ENCODE data around the gene MGAT5.

The MGAT5 gene

GRCh38 chr2:134413912-134414311 lies 160.0 kb downstream of the MGAT5 start:
- TF ChIP-seq CTCF (IDR thresholded peaks at IDR 0.05; ENCODE audit: poor library complexity, severe bottlenecking) = no peak
- ATAC-seq (ENCODE audit: low read depth) (no peak), DNase-seq (ENCODE audit: low spot score) (no peak)
- no peaks in the 10 kb centered on the region for H3K9me3 ChIP-seq (ENCODE audit: severe bottlenecking)
- H3K27me3 ChIP-seq (ENCODE audit: insufficient read depth, poor library complexity, severe bottlenecking) = no peaks in the 10 kb centered on the region
- H3K27ac ChIP-seq (ENCODE audit: poor library complexity, severe bottlenecking) = no peak overlapping the region
- no peaks in the 10 kb centered on the region for H3K4me1 ChIP-seq (ENCODE audit: insufficient read depth, poor library complexity, severe bottlenecking)
- H3K36me3 ChIP-seq (ENCODE audit: low read depth) = no peaks in the 10 kb centered on the region
- H3K4me3 ChIP-seq (ENCODE audit: severe bottlenecking) = no peak overlapping the region

- Histone ChIP-seq H3K27me3 (ENCODE audit: insufficient read depth, poor library complexity, severe bottlenecking) (no peaks in the 10 kb centered on the region), H3K36me3 (ENCODE audit: low read depth) (no peaks in the 10 kb centered on the region), H3K4me1 (ENCODE audit: insufficient read depth, poor library complexity, severe bottlenecking) (no peaks in the 10 kb centered on the region), H3K9me3 (ENCODE audit: severe bottlenecking) (no peaks in the 10 kb centered on the region), H3K4me3 (ENCODE audit: severe bottlenecking) (no peak overlapping the region), H3K27ac (ENCODE audit: poor library complexity, severe bottlenecking) (no peak overlapping the region)
- ATAC-seq (ENCODE audit: low read depth) = no peak
- no peak for DNase-seq (ENCODE audit: low spot score)
- no peak for TF ChIP-seq CTCF (IDR thresholded peaks at IDR 0.05; ENCODE audit: poor library complexity, severe bottlenecking)
Measured at GRCh38 chr2:134416018-134416417, 162.1 kb downstream of the MGAT5 start.

DNA sequence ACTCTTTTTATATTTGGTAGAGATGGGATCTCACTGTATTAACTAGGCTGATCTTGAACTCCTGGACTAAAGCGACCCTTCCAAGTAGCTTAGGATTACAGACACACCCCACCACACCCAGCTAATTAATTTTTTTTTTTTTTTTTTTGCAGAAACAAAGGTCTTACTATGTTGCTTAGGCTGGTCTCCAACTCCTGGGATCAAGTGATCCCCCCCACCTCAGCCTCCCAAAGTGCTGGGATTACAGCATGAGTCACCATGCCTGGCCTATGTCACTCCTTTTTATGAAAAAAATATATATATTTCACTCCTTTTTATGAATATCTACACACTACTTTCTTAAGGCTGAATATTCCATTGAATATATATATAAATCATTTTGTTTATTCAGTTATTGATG lies 162.8 kb downstream of the MGAT5 start:
- H3K4me3 ChIP-seq (ENCODE audit: severe bottlenecking) = no peak overlapping the region
- no peak for ATAC-seq (ENCODE audit: low read depth)
- no peak for TF ChIP-seq CTCF (IDR thresholded peaks at IDR 0.05; ENCODE audit: poor library complexity, severe bottlenecking)
- H3K4me1 ChIP-seq (ENCODE audit: insufficient read depth, poor library complexity, severe bottlenecking) = no peaks in the 10 kb centered on the region
- DNase-seq (ENCODE audit: low spot score) = no peak
- H3K9me3 ChIP-seq (ENCODE audit: severe bottlenecking) = no peaks in the 10 kb centered on the region
- no peaks in the 10 kb centered on the region for H3K27me3 ChIP-seq (ENCODE audit: insufficient read depth, poor library complexity, severe bottlenecking)
- H3K36me3 ChIP-seq (ENCODE audit: low read depth) = no peaks in the 10 kb centered on the region
- H3K27ac ChIP-seq (ENCODE audit: poor library complexity, severe bottlenecking) = no peak overlapping the region

DNA sequence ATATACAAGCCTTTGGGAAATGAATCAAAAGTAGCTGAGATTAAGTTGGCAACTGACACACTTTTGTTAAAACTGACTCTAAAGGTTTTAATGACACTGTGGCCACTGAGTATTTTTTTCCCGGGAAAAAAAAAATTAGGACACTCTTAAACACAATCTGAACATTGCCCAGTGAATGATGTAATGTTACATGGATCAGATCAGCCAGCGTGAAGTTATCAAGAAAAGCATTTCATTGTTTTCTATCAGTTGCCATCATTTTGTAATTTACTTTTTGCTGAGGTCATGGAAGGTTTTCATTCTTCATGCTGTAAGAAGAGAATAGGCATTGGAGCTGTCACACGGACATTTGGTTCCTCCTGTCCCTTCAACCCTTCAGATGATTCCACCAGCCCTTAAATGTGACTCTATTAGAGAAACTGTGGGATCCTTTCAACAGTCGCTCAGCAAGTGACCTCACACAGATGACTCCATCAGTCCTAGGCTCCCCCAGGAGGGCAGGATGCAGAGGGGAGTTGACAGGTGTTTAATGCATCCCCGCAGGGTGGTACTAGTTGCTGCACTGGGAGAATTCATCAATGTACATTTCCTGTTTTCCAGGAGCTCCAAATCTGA lies 164.2 kb downstream of the MGAT5 start:
- no peak overlapping the region for H3K27ac ChIP-seq (ENCODE audit: poor library complexity, severe bottlenecking)
- TF ChIP-seq CTCF (IDR thresholded peaks at IDR 0.05; ENCODE audit: poor library complexity, severe bottlenecking) = no peak
- DNase-seq (ENCODE audit: low spot score) (no peak), ATAC-seq (ENCODE audit: low read depth) (no peak)
- H3K27me3 ChIP-seq (ENCODE audit: insufficient read depth, poor library complexity, severe bottlenecking) = no peaks in the 10 kb centered on the region
- no peaks in the 10 kb centered on the region for H3K4me1 ChIP-seq (ENCODE audit: insufficient read depth, poor library complexity, severe bottlenecking)
- H3K36me3 ChIP-seq (ENCODE audit: low read depth) = no peaks in the 10 kb centered on the region
- H3K4me3 ChIP-seq (ENCODE audit: severe bottlenecking) = no peak overlapping the region
- H3K9me3 ChIP-seq (ENCODE audit: severe bottlenecking) = no peaks in the 10 kb centered on the region

DNA sequence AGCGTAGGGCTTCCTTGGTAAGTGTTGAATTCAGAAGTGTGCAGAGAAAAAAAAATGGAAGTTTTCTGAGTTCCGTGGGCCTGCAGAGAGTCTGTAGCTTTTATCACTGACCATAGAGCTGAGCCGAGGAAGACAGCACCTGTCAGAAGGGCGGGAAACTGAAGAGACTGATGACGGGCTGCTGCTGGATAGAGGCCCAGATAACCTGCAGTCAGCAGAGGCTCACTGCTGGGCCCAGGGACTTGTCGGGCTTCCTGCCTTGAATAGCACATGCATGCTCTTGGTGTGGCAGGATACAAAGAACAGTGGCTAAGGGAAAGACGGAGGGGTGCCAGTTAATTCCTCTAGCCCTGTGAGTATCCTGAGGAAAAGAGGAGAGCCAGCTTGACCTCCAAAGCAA lies 166.4 kb downstream of the MGAT5 start:
- Histone ChIP-seq H3K27me3 (ENCODE audit: insufficient read depth, poor library complexity, severe bottlenecking) (no peaks in the 10 kb centered on the region), H3K27ac (ENCODE audit: poor library complexity, severe bottlenecking) (no peak overlapping the region), H3K9me3 (ENCODE audit: severe bottlenecking) (no peaks in the 10 kb centered on the region), H3K36me3 (ENCODE audit: low read depth) (peaks cover 3% of the 10 kb centered on the region; the same call in 1 of the 2 replicates), H3K4me1 (ENCODE audit: insufficient read depth, poor library complexity, severe bottlenecking) (no peaks in the 10 kb centered on the region), H3K4me3 (ENCODE audit: severe bottlenecking) (no peak overlapping the region)
- ATAC-seq (ENCODE audit: low read depth) (no peak), DNase-seq (ENCODE audit: low spot score) (no peak)
- no peak for TF ChIP-seq CTCF (IDR thresholded peaks at IDR 0.05; ENCODE audit: poor library complexity, severe bottlenecking)
